WI38 (cell line): ENCODE data around the gene TIE1.

ENCODE experiments used
- H3K4me3 ChIP-seq: 2 replicates; pipeline ENCODE4 v1.5.1; 2011; ENCODE audit warnings: low read depth, mild to moderate bottlenecking, control low read depth, low read length
- TF ChIP-seq, protein P1 (sequence below): IDR thresholded peaks from 2 replicates; pipeline ENCODE4 v1.5.1; 2012; ENCODE audit warnings: low read depth, mild to moderate bottlenecking, control low read depth, low read length

Gene TIE1

DNA sequence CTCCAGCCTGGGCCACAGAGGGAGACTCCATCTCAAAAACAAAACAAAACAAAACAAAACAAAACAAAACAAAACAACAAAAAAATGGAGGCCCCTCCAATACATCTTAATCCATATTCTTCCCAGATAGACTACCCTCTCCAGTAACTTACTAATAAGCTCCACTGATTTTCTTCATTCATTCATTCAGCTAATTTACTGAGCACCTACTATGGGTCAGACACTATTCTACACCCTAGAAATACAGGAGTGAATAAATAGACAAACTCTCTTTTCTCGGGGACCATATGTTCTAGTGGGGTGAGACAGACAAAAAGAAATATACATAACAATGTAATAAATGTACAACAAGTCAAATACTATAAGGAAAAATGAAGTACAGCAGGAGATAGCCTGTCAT lies 50.2 kb downstream of the TIE1 start:
- no peak overlapping the region for H3K4me3 ChIP-seq
- TF ChIP-seq, protein P1, sequence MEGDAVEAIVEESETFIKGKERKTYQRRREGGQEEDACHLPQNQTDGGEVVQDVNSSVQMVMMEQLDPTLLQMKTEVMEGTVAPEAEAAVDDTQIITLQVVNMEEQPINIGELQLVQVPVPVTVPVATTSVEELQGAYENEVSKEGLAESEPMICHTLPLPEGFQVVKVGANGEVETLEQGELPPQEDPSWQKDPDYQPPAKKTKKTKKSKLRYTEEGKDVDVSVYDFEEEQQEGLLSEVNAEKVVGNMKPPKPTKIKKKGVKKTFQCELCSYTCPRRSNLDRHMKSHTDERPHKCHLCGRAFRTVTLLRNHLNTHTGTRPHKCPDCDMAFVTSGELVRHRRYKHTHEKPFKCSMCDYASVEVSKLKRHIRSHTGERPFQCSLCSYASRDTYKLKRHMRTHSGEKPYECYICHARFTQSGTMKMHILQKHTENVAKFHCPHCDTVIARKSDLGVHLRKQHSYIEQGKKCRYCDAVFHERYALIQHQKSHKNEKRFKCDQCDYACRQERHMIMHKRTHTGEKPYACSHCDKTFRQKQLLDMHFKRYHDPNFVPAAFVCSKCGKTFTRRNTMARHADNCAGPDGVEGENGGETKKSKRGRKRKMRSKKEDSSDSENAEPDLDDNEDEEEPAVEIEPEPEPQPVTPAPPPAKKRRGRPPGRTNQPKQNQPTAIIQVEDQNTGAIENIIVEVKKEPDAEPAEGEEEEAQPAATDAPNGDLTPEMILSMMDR, result no peak

DNA sequence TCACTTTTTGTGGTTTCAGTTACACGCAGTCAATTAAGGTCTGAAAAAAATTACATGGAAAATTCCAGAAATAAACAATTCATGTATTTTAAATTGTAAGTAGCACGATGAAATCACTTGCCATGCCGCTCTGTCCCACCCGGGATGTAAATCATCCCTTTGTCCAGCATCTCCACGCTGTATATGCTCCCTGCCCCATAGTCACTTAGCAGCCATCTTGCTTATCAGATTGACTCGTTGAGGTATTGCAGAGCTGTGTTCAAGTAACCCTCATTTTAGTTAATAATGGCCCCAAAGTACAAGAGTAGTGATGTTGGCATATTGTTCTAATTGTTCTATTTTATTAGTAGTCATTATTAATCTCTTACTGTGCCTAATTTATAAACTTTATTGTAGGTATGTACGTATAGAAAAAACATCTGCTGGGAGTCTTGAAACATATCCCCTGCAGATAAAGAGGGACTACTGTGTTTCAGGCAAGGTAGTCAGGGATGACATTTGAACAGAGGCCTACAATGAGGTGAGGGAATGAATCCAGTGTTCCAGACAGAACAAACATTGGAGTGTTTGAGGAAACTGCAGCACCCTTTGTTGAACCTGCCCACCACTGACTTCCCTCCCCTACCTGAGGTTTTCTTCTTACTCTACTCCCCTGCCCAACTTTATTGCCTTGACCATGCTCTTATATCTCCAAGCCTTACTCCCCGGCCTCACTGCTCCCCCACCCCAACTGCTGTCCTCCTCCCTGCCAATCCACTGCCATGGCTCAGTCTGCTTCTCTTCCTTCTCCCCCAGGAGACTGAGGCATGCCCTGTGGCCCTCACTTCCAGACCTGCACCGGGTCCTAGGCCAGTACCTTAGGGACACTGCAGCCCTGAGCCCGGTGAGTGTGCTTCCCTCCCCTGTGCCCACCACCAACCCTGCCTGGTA lies 50.9 kb downstream of the TIE1 start:
- H3K4me3 ChIP-seq, result no peak overlapping the region
- TF ChIP-seq, protein P1, result no peak

DNA sequence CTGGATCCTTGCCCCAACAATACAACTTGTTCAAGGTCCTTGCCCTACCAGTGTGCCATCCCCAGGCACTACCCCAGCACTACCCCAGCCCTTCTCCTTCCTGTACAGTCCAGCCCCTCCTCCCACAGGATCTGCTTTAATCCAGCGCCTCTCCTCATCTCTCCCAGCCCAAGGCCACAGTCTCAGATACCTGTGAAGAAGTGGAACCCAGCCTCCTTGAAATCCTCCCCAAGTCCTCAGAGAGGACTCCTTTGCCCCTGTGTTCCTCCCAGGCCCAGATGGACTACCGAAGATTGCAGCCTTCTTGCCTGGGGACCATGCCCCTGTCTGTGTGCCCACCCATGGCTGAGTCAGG lies 51.5 kb downstream of the TIE1 start:
- no peak overlapping the region for H3K4me3 ChIP-seq
- TF ChIP-seq, protein P1, result no peak

DNA sequence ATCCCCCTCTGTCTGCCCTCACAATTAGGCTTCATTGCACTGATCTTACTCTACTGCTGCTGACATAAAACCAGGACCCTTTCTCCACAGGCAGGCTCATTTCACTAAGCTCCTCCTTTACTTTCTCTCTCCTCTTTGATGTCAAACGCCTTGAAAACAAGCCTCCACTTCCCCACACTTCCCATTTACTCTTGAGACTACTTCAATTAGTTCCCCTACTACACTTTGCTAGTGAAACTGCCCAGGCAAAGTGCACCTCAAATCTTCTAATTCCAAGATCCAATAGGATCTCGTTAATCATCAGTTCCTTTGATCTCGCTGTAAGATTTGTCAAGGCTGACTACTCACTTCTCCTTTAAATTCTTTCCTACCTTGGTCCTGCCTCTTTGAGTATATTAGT lies 52.1 kb downstream of the TIE1 start:
- H3K4me3 ChIP-seq, result no peak overlapping the region
- TF ChIP-seq, protein P1, result no peak

DNA sequence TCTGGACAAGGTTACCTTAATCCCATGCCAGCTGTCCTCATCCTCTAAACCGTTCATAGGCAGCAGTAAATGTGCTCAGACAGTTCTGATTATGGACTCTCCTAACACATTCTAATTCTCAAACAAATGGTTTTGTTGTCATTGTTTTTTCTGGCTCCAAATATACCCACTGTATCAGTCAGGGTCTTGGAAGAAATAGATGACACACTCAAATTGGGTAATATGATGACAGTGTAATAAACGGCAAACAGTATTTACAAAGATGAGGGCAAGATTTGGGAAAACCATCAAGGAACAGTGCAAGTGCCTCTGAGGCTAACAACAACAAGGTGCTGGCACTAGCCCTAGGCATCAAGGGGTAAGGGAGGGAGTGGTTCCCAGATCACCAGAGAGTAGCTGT lies 53.7 kb downstream of the TIE1 start:
- TF ChIP-seq, protein P1, result no peak
- no peak overlapping the region for H3K4me3 ChIP-seq

DNA sequence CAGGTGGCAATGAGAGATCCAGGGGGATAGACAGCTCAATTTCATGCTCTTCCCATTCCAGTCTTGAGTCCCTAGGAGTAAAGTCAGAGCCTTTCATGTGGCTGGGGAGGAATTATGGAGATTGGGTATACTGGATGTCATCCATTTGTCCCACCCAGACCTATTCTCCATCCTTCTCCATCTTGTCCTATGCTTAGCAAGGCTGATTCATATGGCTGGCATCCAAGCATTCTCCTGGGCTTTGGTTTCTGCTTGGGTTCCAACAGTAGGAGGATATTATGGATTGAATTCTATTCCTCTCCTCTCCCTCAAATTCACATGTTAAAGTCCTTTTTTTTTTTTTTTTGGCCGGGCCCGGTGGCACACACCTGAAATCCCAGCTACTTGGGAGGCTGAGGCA lies 54.2 kb downstream of the TIE1 start:
- no peak overlapping the region for H3K4me3 ChIP-seq
- TF ChIP-seq, protein P1, result no peak

DNA sequence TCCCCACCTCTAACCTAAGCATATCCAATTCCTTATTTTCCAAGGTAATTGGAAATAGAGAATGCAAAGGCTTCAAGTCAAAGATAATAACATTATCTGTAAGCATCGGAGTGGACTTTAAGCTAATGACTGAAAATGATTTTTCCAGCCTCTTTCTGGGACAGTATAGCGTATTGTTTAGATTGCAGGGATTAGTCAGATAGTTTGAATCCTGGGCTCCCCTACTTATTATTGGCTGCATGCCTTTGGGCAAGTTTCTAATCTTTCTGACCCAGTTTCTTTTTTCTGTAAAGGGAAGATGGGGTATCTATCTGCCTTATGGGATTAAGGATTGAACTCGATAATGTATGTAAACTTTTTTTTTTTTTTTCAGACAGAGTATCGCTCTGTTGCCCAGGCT lies 56.5 kb downstream of the TIE1 start:
- H3K4me3 ChIP-seq, result no peak overlapping the region
- TF ChIP-seq, protein P1, result no peak
